Transverse colon (tissue), 4 donors: ENCODE data around the gene ACTA2. TPM values are rescaled to one million over a fixed set of nuclear protein-coding genes. Genes with fewer than 3 reads are reported as not detected.

Source experiments
- DNase-seq: peaks from one replicate; pipeline ENCODE4 v3.0.0-alpha.2; 2019
- H3K27ac ChIP-seq, 4 donors: fragments of 200-600 bp; sonication (generic); 2 replicates each; pipeline ENCODE4 v1.5.1; 2016 to 2018; ENCODE audit warnings: inconsistent platforms in 4 of 4
- H3K27me3 ChIP-seq: fragments of 200-600 bp; sonication (generic); 2 replicates; pipeline ENCODE4 v1.5.1; 2017; ENCODE audit warnings: inconsistent platforms
- H3K36me3 ChIP-seq, 4 donors: fragments of 200-600 bp; sonication (generic); 2 replicates each; pipeline ENCODE4 v1.5.1; 2017 to 2019; ENCODE audit warnings: inconsistent platforms in 4 of 4
- H3K4me1 ChIP-seq, 4 donors: fragments of 200-600 bp; sonication (generic); 2 replicates each; pipeline ENCODE4 v1.5.1; 2017 to 2020; ENCODE audit warnings: inconsistent platforms in 4 of 4
- H3K4me3 ChIP-seq, 4 donors: fragments of 200-600 bp; sonication (generic); 1 replicate in 1 of 4; 2 replicates in 3 of 4; pipeline versions ENCODE4 v1.5.1 to v1.6.1; 2017 to 2019; ENCODE audit warnings: inconsistent platforms in 4 of 4
- H3K9me3 ChIP-seq, 2 donors: fragments of 200-600 bp; sonication (generic); 2 replicates each; pipeline ENCODE4 v1.5.1; 2017 to 2019; ENCODE audit warnings: inconsistent platforms in 2 of 2
- CTCF ChIP-seq, 5 experiments: fragments of 200-600 bp in 3 of 5; fragments of 450-650 bp in 2 of 5; sonication (generic) in 3 of 5; IDR thresholded peaks; 1 replicate in 2 of 5; 2 replicates in 3 of 5; pipeline ENCODE4 v1.5.1; 2016 to 2017; ENCODE audit warnings: antibody characterized with exemption in 5 of 5, inconsistent platforms in 3 of 5, mild to moderate bottlenecking in 2 of 5, moderate library complexity in 1 of 5
- EP300 ChIP-seq: sonication (generic); formaldehyde crosslinking; IDR thresholded peaks from one replicate; pipeline ENCODE4 v1.6.1; 2017; ENCODE audit warnings: antibody characterized with exemption, low read depth
- POLR2A ChIP-seq: fragments of 450-650 bp; IDR thresholded peaks from one replicate; pipeline ENCODE4 v1.6.1; 2016; ENCODE audit warnings: antibody characterized with exemption, mild to moderate bottlenecking, moderate library complexity
- POLR2AphosphoS5 ChIP-seq, 3 donors: sonication (generic); formaldehyde crosslinking; IDR thresholded peaks; one replicate each; pipeline ENCODE4 v1.6.1; 2016; ENCODE audit warnings: antibody characterized with exemption in 3 of 3
- WGBS, 2 donors: methylation state at CpG; one replicate each; pipeline ENCODE4 v1.1.5; 2018; ENCODE audit warnings: low coverage in 1 of 2; 5-methylcytosine and 5-hydroxymethylcytosine counted together
- in situ Hi-C, 4 donors: fragments of 200-750 bp; cut with MboI; loops; one replicate each; pipeline versions ENCODE4 v1.15.0 to v1.15.1; 2017; ENCODE audit warnings: low sequenced_read_pairs in 3 of 4, low pct_ligation_motif_present in 1 of 4, low pct_unique_long_range_greater_than_20kb in 1 of 4
- intact Hi-C: fragments of 100-400 bp; cut with DNase I; formaldehyde crosslinking; loops from one replicate; pipeline ENCODE4 v1.15.1; 2023; ENCODE audit warnings: low total_unique reads
- total RNA-seq, 4 donors: library from RNA; depleted of rRNA; stranded (reverse); fragments of >200 nt; gene quantifications; one replicate each; pipeline ENCODE4 v1.1.0, GENCODE V29; 2016

The ACTA2 gene
- total RNA-seq, 4 donors from 2014 or later, result 403 to 1,827 (median 457) TPM

DNA sequence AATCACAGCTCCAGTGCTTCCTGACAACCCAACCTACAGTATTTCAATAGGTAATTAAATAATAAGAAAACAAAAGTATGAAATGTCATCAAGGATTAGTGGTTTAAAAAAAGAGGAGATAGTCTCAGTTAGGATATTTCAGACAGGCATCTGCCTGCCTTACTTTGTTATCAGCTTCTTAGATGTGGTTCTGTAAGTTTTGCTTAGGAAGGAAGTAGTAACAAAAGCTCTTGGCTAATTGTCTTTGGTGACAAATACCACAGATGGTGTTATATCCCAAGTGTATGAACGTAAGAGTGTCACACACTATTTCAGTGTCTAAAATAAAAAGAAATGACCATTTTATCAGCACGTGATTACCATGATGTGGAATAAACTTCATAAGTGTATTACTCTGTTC lies 9.8 kb upstream of the ACTA2 start:
- DNase-seq, result no peak
- Histone ChIP-seq H3K4me3 (no peak overlapping the region), H3K4me1 (peaks cover 0 to 18% (median 5%) of the 10 kb centered on the region in 4 donors), H3K27ac (no peak overlapping the region), H3K27me3 (no peaks in the 10 kb centered on the region), H3K9me3 (no peaks in the 10 kb centered on the region), H3K36me3 (no peaks in the 10 kb centered on the region)
- TF ChIP-seq CTCF (IDR thresholded peaks at IDR 0.05), result no peak
- TF ChIP-seq EP300, result no peak
- no peak for TF ChIP-seq POLR2AphosphoS5 (IDR thresholded peaks at IDR 0.05)
- no peak for TF ChIP-seq POLR2A
- intact Hi-C loops, result no loop called here
- 76 to 81% methylated on average over 2 of the region's 2 CpGs for WGBS, 2 donors
- in situ Hi-C loops, result no loop called here

- intact Hi-C loops (no loop called here), in situ Hi-C loops (no loop called here)
- TF ChIP-seq POLR2A (no peak), POLR2AphosphoS5 (IDR thresholded peaks at IDR 0.05) (no peak), CTCF (IDR thresholded peaks at IDR 0.05) (no peak), EP300 (no peak)
- no peak overlapping the region for H3K4me3 ChIP-seq
- H3K9me3 ChIP-seq, result no peaks in the 10 kb centered on the region
- no peak for DNase-seq
- no peaks in the 10 kb centered on the region for H3K36me3 ChIP-seq
- peaks cover 0 to 8% (median under 1%) of the 10 kb centered on the region in 4 donors for H3K4me1 ChIP-seq
- no peaks in the 10 kb centered on the region for H3K27me3 ChIP-seq
- no peak overlapping the region for H3K27ac ChIP-seq
Observed at GRCh38 chr10:88961266-88961665, 8.7 kb upstream of the ACTA2 start.

DNA sequence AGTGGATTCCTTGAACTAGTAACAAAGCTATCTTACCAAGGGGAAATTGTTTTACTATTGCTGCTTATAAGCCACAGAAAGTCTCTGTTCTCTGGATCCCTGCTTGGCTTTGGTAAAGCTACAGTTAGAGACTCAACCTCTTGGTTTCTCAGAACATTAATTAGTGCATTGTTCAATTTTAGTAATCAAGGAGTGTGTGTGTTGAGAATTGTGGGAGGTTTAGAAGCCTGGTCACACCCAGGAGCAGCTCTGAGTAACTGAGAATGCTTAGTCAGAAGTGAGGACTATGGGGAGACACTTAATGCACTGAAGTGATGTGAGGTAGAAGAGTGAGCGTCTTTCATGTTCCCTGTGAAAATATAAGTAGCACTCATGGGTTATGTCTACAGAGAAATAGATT lies 8.2 kb upstream of the ACTA2 start:
- intact Hi-C loops, result no loop called here
- in situ Hi-C loops, result no loop called here
- Histone ChIP-seq H3K36me3 (no peaks in the 10 kb centered on the region), H3K27me3 (no peaks in the 10 kb centered on the region), H3K4me1 (peaks cover 0 to 8% (median 0%) of the 10 kb centered on the region in 4 donors), H3K9me3 (no peaks in the 10 kb centered on the region), H3K27ac (no peak overlapping the region), H3K4me3 (no peak overlapping the region)
- no peak for DNase-seq
- no peak for TF ChIP-seq CTCF (IDR thresholded peaks at IDR 0.05)
- no peak for TF ChIP-seq EP300
- TF ChIP-seq POLR2AphosphoS5 (IDR thresholded peaks at IDR 0.05), result no peak
- TF ChIP-seq POLR2A, result no peak
- WGBS, 2 donors, result 81 to 83% methylated on average over 1 of the region's 1 CpG

GRCh38 chr10:88958721-88959120 lies 6.1 kb upstream of the ACTA2 start:
- intact Hi-C loops, result no loop called here
- no peaks in the 10 kb centered on the region for H3K27me3 ChIP-seq
- in situ Hi-C loops, result no loop called here
- H3K4me1 ChIP-seq, result no peaks in the 10 kb centered on the region
- H3K27ac ChIP-seq, result no peak overlapping the region
- TF ChIP-seq POLR2A, result no peak
- TF ChIP-seq POLR2AphosphoS5 (IDR thresholded peaks at IDR 0.05), result no peak
- no peak for TF ChIP-seq EP300
- no peak for TF ChIP-seq CTCF (IDR thresholded peaks at IDR 0.05)
- DNase-seq, result no peak
- H3K36me3 ChIP-seq, result no peaks in the 10 kb centered on the region
- 93 to 97% methylated on average over 5 to 6 of the region's 6 CpGs for WGBS, 2 donors
- H3K9me3 ChIP-seq, result no peaks in the 10 kb centered on the region
- no peak overlapping the region for H3K4me3 ChIP-seq
